GM18867 (cell line): ENCODE data around the gene SLC22A9.
"Not testable (repeated sequence)": the region's sequence is repeated elsewhere in the genome, so short reads cannot be mapped to it uniquely, and the experiment has no call there.

Source experiments
- ATAC-seq: cut with Tn5 transposase; IDR thresholded peaks from one replicate; pipeline ENCODE4 v1.9.1; 2021; ENCODE audit warnings: mild to moderate bottlenecking, moderate library complexity; ENCODE audit not compliant: unreplicated experiment

SLC22A9 gene

DNA sequence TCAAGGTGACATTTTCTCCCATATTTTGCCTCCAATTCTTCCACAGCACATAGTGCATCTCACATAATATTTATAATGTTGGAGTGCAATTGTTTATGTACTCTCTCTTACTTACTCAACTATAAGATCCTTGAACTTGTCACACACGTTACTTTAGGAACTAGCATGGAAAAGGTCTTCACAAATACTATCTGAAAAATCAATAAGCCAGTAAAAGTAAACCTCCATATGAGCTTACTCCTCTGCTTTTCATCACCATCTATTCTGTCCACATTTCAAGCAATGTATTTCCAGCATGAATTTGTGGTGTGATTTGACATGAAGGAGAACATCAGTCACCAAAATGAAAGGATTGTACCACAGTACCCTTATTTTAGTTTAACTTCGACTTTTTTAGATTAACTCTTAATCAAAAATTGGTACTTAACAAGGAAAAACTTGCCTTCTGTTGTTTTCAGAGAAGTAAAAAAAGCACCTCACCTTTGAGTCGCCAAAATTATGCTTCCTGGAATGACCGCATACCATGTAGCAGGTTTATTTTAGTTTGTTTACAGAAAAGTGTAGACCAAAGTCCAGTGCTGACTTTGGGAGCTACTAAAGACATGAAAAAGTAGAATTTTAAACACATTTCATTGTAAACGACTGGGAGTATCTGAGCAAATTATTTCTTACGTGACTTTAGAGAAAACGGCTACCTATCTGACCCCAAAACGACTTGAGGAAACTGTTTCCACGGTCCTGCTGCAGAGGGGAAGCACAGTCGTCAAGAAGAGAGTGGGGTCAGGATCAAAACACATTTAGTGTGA is at the start of gene SLC22A9:
SLC22A9 (plus strand) TSS at position 621 of the 806 bp plus-strand sequence. CDS start 272 bp downstream, outside the sequence.
- no peak for ATAC-seq

DNA sequence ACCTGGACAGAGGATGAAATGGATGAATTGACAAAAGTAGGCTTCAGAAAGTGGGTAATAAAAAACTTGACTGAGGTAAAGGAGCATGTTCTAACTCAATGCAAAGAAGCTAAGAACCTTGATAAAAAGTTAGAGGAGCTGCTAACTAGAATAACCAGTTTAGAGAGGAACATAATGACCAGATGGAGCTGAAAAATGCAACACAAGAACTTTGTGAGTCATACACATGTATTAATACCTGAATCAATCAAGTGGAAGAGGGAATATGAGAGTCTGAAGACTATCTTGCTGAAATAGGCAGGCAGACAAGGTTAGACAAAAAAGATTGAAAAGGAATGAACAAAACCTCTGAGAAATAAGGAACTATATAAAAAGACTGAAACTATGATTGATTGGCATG is 47.9 kb upstream of the SLC22A9 start:
- no peak for ATAC-seq

DNA sequence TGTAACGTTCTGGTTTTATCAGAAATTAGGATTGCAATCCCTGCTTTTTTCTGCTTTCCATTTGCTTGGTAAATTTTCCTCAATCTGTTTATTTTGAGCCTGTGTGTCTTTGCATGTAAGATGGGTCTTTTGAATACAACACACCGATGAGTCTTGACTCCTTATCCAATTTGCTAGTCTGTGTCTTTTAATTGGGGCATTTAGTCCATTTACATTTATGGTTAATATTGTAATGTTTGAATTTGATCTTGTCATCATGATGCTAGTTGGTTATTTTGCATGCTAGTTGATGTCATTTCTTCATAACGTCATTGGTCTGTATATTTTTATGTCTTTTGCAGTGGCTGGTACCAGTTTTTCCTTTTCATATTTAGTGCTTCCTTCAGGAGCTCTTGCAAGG is 34.5 kb upstream of the SLC22A9 start:
- not testable (repeated sequence) for ATAC-seq

GRCh38 chr11:63337070-63337469 is 32.5 kb upstream of the SLC22A9 start:
- ATAC-seq = no peak

DNA sequence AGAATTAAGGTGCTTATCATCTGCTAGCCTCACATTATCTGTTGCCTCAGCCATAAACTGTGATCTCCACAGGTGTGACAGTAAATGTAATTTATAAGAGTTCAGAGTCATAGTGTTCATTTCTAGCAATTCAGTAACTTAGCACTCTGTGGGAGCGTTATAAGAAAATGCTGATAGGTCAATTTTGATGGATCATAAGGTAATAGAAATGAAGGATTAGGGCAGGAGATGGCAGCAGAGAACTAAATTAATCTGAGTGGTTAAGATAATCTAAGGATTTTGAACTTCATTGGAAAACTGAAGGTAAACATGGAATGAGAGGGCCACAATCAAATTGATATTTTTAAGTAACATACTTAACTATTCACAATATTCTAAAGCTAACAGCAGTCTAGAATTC is 26.5 kb upstream of the SLC22A9 start:
- ATAC-seq = no peak

DNA sequence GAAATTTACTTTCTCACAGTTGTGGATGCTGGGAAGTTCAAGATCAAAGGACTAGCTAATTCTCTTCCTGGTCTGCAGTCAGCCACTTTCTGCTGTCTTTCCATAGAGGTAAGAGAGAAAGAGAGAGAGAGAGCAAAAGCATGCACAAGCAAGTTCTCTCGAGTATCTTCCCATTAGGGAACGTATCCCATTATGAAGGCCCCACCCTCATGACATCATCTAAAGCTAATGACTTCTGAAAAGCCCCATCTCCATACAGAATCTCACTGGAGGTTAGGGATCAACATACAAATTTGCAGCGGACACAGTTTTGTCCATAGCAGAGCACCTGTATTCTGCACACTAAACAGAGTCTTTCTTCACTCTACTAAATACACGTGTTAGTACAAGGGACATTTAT is 17.4 kb upstream of the SLC22A9 start:
- no peak for ATAC-seq

- ATAC-seq = no peak
Observed at GRCh38 chr11:63362196-63362793, 7.3 kb upstream of the SLC22A9 start.

GRCh38 chr11:63369971-63370588 is 495 bp downstream of the SLC22A9 start:
- no peak for ATAC-seq

DNA sequence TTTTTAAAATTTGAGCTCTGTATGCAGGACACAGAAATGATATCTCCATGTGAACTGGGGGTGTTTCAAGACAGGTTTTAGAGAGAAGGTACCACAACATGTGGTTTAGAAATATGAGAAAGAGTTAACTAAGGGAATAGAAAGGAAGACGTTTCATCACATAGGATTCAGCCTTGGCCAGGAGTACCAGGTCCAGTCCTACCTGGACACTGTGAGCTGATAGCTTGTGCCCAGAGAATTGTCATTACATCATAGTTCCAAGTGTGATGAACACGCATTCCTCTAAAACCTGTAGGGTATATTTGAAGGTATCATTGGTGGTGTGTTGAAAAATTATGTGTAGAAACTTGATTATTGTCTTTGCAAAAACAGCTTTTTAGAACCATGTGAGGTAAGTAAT is 1.8 kb downstream of the SLC22A9 start:
- no peak for ATAC-seq

DNA sequence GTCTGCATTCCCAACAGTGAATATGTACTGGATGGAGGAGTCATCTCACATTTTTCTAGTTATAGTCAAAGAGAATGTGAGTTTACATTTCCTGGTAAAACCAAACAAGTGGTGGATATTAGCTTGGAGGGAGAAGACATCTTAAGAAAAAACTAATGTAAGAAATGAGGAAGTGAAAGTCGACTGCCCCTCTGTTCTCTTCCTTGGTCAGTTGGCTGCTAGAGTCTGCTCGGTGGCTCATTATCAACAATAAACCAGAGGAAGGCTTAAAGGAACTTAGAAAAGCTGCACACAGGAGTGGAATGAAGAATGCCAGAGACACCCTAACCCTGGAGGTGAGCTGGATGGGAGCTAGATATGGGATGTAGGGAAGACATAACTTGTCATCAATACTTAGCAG is 5.8 kb downstream of the SLC22A9 start:
- ATAC-seq = no peak

DNA sequence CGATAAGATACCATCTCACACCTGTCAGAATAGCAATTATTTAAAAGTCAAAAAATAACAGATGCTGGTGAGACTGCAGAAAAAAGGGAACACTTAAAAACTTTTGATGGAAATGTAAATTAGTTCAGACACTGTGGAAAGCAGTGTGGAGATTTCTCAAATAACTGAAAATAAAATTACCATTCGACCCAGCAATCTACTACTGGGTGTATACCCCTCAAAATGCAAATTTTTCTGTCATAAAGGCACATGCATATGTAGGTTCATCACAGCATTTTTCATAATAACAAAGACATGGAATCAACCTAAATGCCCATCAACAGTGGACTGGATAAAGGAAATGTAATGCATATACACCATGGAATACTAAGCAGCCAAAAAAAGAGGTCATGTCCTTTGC is 10.5 kb downstream of the SLC22A9 start:
- ATAC-seq = no peak

DNA sequence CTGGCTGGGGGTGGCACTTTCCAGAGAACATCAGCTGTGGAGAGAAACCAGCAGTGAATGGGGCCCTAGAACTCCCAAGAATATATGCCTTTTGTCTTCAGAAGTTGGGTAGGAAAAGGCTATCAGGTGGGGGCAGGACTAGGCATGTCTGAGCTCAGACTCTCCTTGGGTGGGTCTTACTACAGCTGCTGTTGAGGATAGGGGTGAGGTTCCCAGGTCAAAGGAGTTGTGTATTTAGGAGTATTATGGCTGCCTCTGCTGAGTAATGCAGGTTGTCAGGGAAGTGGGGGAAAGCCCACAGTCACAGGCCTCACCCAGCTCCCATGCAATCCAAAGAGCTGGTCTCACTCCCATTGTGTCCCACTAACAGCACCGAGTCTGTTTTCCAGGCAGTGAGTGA is 26.1 kb downstream of the SLC22A9 start:
- ATAC-seq = no peak

- no peak for ATAC-seq
Observed at GRCh38 chr11:63404161-63404935, 34.8 kb downstream of the SLC22A9 start.

GRCh38 chr11:63405114-63405513 is 35.5 kb downstream of the SLC22A9 start:
- ATAC-seq = no peak

GRCh38 chr11:63406458-63406857 is 36.9 kb downstream of the SLC22A9 start:
- ATAC-seq = no peak

GRCh38 chr11:63417174-63417852 is 47.7 kb downstream of the SLC22A9 start:
- ATAC-seq = no peak

GRCh38 chr11:63427971-63428508 is 58.5 kb downstream of the SLC22A9 start:
- no peak for ATAC-seq

DNA sequence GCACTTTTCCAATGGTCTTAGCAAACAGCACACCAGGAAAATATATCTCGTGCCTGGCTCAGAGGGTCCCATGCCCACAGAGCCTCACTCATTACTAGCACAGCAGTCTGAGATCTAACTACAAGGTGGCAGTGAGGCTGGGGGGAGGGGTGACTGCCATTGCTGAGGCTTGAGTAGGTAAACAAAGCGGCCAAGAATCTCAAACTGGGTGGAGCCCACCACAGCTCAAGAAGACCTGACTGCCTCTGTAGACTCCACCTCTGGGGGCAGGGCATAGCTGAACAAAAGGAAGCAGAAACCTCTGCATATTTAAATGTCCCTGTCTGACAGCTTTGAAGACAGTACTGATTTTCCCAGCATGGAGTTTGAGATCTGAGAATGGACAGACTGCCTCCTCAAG is 61.1 kb downstream of the SLC22A9 start:
- not testable (repeated sequence) for ATAC-seq

DNA sequence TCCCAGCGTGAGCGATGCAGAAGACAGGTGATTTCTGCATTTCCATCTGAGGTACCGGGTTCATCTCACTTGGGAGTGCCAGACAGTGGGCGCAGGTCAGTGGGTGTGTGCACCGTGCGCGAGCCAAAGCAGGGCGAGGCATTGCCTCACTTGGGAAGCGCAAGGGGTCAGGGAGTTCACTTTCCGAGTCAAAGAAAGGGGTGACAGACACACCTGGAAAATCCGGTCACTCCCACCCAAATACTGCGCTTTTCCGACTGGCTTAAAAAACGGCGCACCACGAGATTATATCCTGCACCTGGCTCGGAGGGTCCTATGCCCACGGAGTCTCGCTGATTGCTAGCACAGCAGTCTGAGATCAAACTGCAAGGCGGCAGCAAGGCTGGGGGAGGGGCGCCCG is 65.8 kb downstream of the SLC22A9 start:
- not testable (repeated sequence) for ATAC-seq

- ATAC-seq = not testable (repeated sequence)
Observed at GRCh38 chr11:63435831-63436230, 66.2 kb downstream of the SLC22A9 start.
